ENCODE data around the gene SLC26A6.

The SLC26A6 gene

GRCh38 chr3:48631516-48632448 lies 3.5 kb downstream of the SLC26A6 start:
- DNase-seq, result no peak

- DNase-seq, result no peak
These were observed 4.4 kb downstream of the SLC26A6 start for GRCh38 chr3:48630833-48631232.

- DNase-seq, result no peak
These were observed 4.9 kb downstream of the SLC26A6 start for GRCh38 chr3:48630407-48630806.

GRCh38 chr3:48629894-48630293 lies 5.4 kb downstream of the SLC26A6 start:
- DNase-seq, result no peak

GRCh38 chr3:48628277-48629017 lies 6.8 kb downstream of the SLC26A6 start:
- DNase-seq, result no peak

- no peak for DNase-seq
These were observed 9.7 kb downstream of the SLC26A6 start for GRCh38 chr3:48625600-48625999.

GRCh38 chr3:48624767-48625166 lies 10.5 kb downstream of the SLC26A6 start:
- DNase-seq, result no peak

- no peak for DNase-seq
These were observed 11.3 kb downstream of the SLC26A6 start for GRCh38 chr3:48623851-48624547.

GRCh38 chr3:48621461-48621869 lies 13.8 kb downstream of the SLC26A6 start, which contains the start of gene TMEM89:
Gene TMEM89, minus strand, starts transcription at chr3:48621769. Its CDS starts 13 bp downstream, at chr3:48621756.
- DNase-seq, result no peak

GRCh38 chr3:48619541-48620524 lies 15.4 kb downstream of the SLC26A6 start:
- DNase-seq, result no peak

GRCh38 chr3:48617559-48617958 lies 17.7 kb downstream of the SLC26A6 start:
- DNase-seq, result no peak

- DNase-seq, result no peak
These were observed 21.2 kb downstream of the SLC26A6 start for GRCh38 chr3:48614044-48614443.

- no peak for DNase-seq
These were observed 23.0 kb downstream of the SLC26A6 start for GRCh38 chr3:48612309-48612708.

- peak; percentile 96 for DNase-seq
These were observed 25.9 kb downstream of the SLC26A6 start, which contains the start of gene UQCRC1 for GRCh38 chr3:48609088-48610005. Gene UQCRC1, minus strand, starts transcription at chr3:48609646. Its CDS starts 26 bp downstream, at chr3:48609620.

- DNase-seq, result no peak
These were observed 27.7 kb downstream of the SLC26A6 start for GRCh38 chr3:48607519-48607918.

GRCh38 chr3:48601622-48601994 lies 33.7 kb downstream of the SLC26A6 start:
- no peak for DNase-seq

GRCh38 chr3:48600711-48601621 lies 34.3 kb downstream of the SLC26A6 start:
- DNase-seq, result no peak

- DNase-seq, result no peak
These were observed 35.6 kb downstream of the SLC26A6 start for GRCh38 chr3:48599509-48600285.

GRCh38 chr3:48599077-48599501 lies 36.2 kb downstream of the SLC26A6 start:
- DNase-seq, result no peak

Data from femur (tissue), 1 donor.